Limb (tissue), 2 donors: ENCODE measurements around the gene NPR2.

Source experiments
- DNase-seq, 2 donors: peaks; one replicate each; pipeline ENCODE4 v3.0.0-alpha.2; 2016; ENCODE audit errors: extremely low spot score in 2 of 2

The NPR2 gene

GRCh38 chr9:35856882-35857281 is 65.5 kb downstream of the NPR2 start:
- DNase-seq = no peak

- DNase-seq = no peak
These were observed 67.1 kb downstream of the NPR2 start for GRCh38 chr9:35858458-35858857.
